Loucy (cell line): ENCODE data around the gene RSF1.

Experiments used
- H2AFZ ChIP-seq: fragments of 200-600 bp; sonication (generic); 2 replicates; pipeline ENCODE4 v1.6.0; 2016; ENCODE audit warnings: antibody characterized with exemption, mild to moderate bottlenecking, low read length, moderate library complexity
- H3F3A ChIP-seq: fragments of 200-600 bp; 2 replicates; pipeline ENCODE4 v1.6.0; 2016; ENCODE audit warnings: antibody characterized with exemption, low read depth, mild to moderate bottlenecking
- H3K27me3 ChIP-seq: fragments of 200-600 bp; sonication (generic); 2 replicates; pipeline ENCODE4 v1.6.1; 2014; ENCODE audit warnings: low read length, mild to moderate bottlenecking; ENCODE audit not compliant: insufficient read depth, poor library complexity, severe bottlenecking
- H3K36me3 ChIP-seq: fragments of 200-600 bp; sonication (generic); 2 replicates; pipeline ENCODE4 v1.6.1; 2016; ENCODE audit warnings: low read length; ENCODE audit not compliant: insufficient read depth
- H3K4me1 ChIP-seq: fragments of 200-600 bp; sonication (generic); 2 replicates; pipeline ENCODE4 v1.5.1; 2014; ENCODE audit warnings: low read length, mild to moderate bottlenecking; ENCODE audit not compliant: insufficient read depth, poor library complexity, severe bottlenecking
- H3K4me2 ChIP-seq: fragments of 200-600 bp; sonication (generic); 2 replicates; pipeline ENCODE4 v1.6.0; 2014; ENCODE audit warnings: antibody characterized with exemption, low read length, low read depth, mild to moderate bottlenecking; ENCODE audit not compliant: poor library complexity, severe bottlenecking
- H3K4me3 ChIP-seq: fragments of 200-600 bp; sonication (generic); 2 replicates; pipeline ENCODE4 v1.5.1; 2014; ENCODE audit warnings: low read length, mild to moderate bottlenecking, mixed read lengths; ENCODE audit not compliant: poor library complexity, severe bottlenecking
- H3K79me2 ChIP-seq: fragments of 200-600 bp; sonication (generic); 2 replicates; pipeline ENCODE4 v1.6.1; 2014; ENCODE audit warnings: low read length; ENCODE audit not compliant: insufficient read depth
- H3K9ac ChIP-seq: fragments of 200-600 bp; sonication (generic); 2 replicates; pipeline ENCODE4 v1.6.0; 2014; ENCODE audit warnings: mild to moderate bottlenecking, low read depth, low read length, moderate library complexity; ENCODE audit not compliant: poor library complexity, severe bottlenecking
- H3K9me2 ChIP-seq: fragments of 200-600 bp; sonication (generic); replicated peaks from 2 replicates; pipeline ENCODE4 v1.6.1; 2016; ENCODE audit warnings: low read depth, low read length, mixed read lengths
- H3K9me3 ChIP-seq: fragments of 200-600 bp; sonication (generic); 2 replicates; pipeline ENCODE4 v1.6.1; 2014; ENCODE audit warnings: mild to moderate bottlenecking, antibody characterized with exemption, low read length, low read depth; ENCODE audit not compliant: insufficient read depth
- H4K20me1 ChIP-seq: fragments of 200-600 bp; sonication (generic); 2 replicates; pipeline ENCODE4 v1.6.0; 2014; ENCODE audit warnings: antibody characterized with exemption, low read length, mild to moderate bottlenecking; ENCODE audit not compliant: insufficient read depth, poor library complexity, severe bottlenecking
- CTCF ChIP-seq: fragments of 200-600 bp; sonication (generic); conservative IDR thresholded peaks from 2 replicates; pipeline ENCODE4 v1.5.1; 2014; ENCODE audit warnings: mild to moderate bottlenecking, antibody characterized with exemption, low read length
- EZH2phosphoT487 ChIP-seq: fragments of 200-600 bp; IDR thresholded peaks from 2 replicates; pipeline ENCODE4 v1.6.1; 2018; ENCODE audit warnings: antibody characterized with exemption, mild to moderate bottlenecking, moderate library complexity, borderline replicate concordance

RSF1 gene

GRCh38 chr11:77724636-77725035 lies 95.9 kb downstream of the RSF1 start:
- Histone ChIP-seq H3F3A (no peaks in the 10 kb centered on the region), H3K36me3 (peaks cover 55% of the 10 kb centered on the region), H3K9me2 (no peaks in the 10 kb centered on the region), H4K20me1 (no peaks in the 10 kb centered on the region), H3K27me3 (no peaks in the 10 kb centered on the region), H3K4me2 (no peak overlapping the region), H2AFZ (no peak overlapping the region), H3K9me3 (no peaks in the 10 kb centered on the region), H3K4me1 (no peaks in the 10 kb centered on the region), H3K79me2 (no peaks in the 10 kb centered on the region), H3K9ac (no peak overlapping the region), H3K4me3 (no peak overlapping the region)
- TF ChIP-seq CTCF (no peak), EZH2phosphoT487 (no peak)

GRCh38 chr11:77723024-77723423 lies 97.5 kb downstream of the RSF1 start:
- Histone ChIP-seq H4K20me1 (no peaks in the 10 kb centered on the region), H3K9ac (no peak overlapping the region), H3K79me2 (no peaks in the 10 kb centered on the region), H3K27me3 (no peaks in the 10 kb centered on the region), H3K4me1 (no peaks in the 10 kb centered on the region), H3K9me2 (no peaks in the 10 kb centered on the region), H2AFZ (no peak overlapping the region), H3K36me3 (peaks cover 68% of the 10 kb centered on the region), H3F3A (no peaks in the 10 kb centered on the region), H3K4me2 (no peak overlapping the region), H3K4me3 (no peak overlapping the region), H3K9me3 (no peaks in the 10 kb centered on the region)
- no peak for TF ChIP-seq EZH2phosphoT487
- TF ChIP-seq CTCF = no peak

GRCh38 chr11:77710358-77710757 lies 110.2 kb downstream of the RSF1 start:
- no peak overlapping the region for H2AFZ ChIP-seq
- H3K9me2 ChIP-seq = no peaks in the 10 kb centered on the region
- no peaks in the 10 kb centered on the region for H3K9me3 ChIP-seq
- no peaks in the 10 kb centered on the region for H3K4me1 ChIP-seq
- no peak overlapping the region for H3K4me3 ChIP-seq
- no peaks in the 10 kb centered on the region for H3K79me2 ChIP-seq
- H3K36me3 ChIP-seq = peaks cover 11% of the 10 kb centered on the region
- no peaks in the 10 kb centered on the region for H4K20me1 ChIP-seq
- no peaks in the 10 kb centered on the region; the same call in 1 of the 2 replicates for H3F3A ChIP-seq
- no peaks in the 10 kb centered on the region for H3K27me3 ChIP-seq
- no peak overlapping the region for H3K4me2 ChIP-seq
- H3K9ac ChIP-seq = no peak overlapping the region
- TF ChIP-seq EZH2phosphoT487 = no peak
- TF ChIP-seq CTCF = no peak
